Hypothalamus (tissue), 51 donors: ENCODE data around the gene RS1.

Experiments used
- DNase-seq, 51 donors: peaks; one replicate each; lab custom pipeline; 2025; lab: John Stamatoyannopoulos, UW

The RS1 gene

GRCh38 chrX:18613930-18614639 lies 57.8 kb downstream of the RS1 start:
- no peak for DNase-seq

- DNase-seq: no peak
These were observed 63.9 kb downstream of the RS1 start for GRCh38 chrX:18607966-18608365.

GRCh38 chrX:18598413-18598812 lies 73.5 kb downstream of the RS1 start:
- DNase-seq: no peak

GRCh38 chrX:18596096-18596495 lies 75.8 kb downstream of the RS1 start:
- no peak for DNase-seq

- DNase-seq: no peak
These were observed 77.8 kb downstream of the RS1 start for GRCh38 chrX:18594079-18594478.

- no peak for DNase-seq
These were observed 80.1 kb downstream of the RS1 start for GRCh38 chrX:18591834-18592233.
